Natural killer cell treated with Interleukin-12 subunit alpha and Interleukin-12 subunit beta and Interleukin-15 and Interleukin-18, amount 100 ng/mL, for 72 hours (primary cell): ENCODE results near the gene FAM53C. TPM values are rescaled to one million over a fixed set of nuclear protein-coding genes. Genes with fewer than 3 reads are reported as not detected.

Experiments used
- ATAC-seq, 2 donors: fragments of 150-1000 bp; cut with Tn5 transposase in 1 of 2; sonication (Bioruptor Pico), chemical (Tn5 transposase) in 1 of 2; 2 replicates each; pipeline ENCODE4 v1.10.0; 2021
- DNase-seq: peaks from one replicate; pipeline ENCODE4 v3.0.0; 2022; ENCODE audit warnings: low spot score
- H3K27ac Mint-ChIP-seq, 2 donors: 1 replicate in 1 of 2; 2 replicates in 1 of 2; pipeline ENCODE4 v1.8.0; 2022; ENCODE audit warnings: mixed read lengths in 2 of 2, mild to moderate bottlenecking in 1 of 2, moderate library complexity in 1 of 2
- H3K27me3 Mint-ChIP-seq, 2 donors: 1 replicate in 1 of 2; 2 replicates in 1 of 2; pipeline ENCODE4 v1.8.0; 2022; ENCODE audit warnings: mixed read lengths in 2 of 2
- H3K36me3 Mint-ChIP-seq: one replicate; pipeline ENCODE4 v1.8.0; 2022; ENCODE audit warnings: mixed read lengths
- H3K4me1 Mint-ChIP-seq, 2 donors: 1 replicate in 1 of 2; 2 replicates in 1 of 2; pipeline ENCODE4 v1.8.0; 2022; ENCODE audit warnings: low read depth in 2 of 2, mixed read lengths in 2 of 2, mild to moderate bottlenecking in 1 of 2
- H3K4me3 Mint-ChIP-seq: one replicate; pipeline ENCODE4 v1.8.0; 2022; ENCODE audit warnings: mixed read lengths
- H3K9me3 Mint-ChIP-seq: 2 replicates; pipeline ENCODE4 v1.8.0; 2022; ENCODE audit warnings: mixed read lengths
- total RNA-seq, 2 donors: library from RNA; stranded (reverse); gene quantifications; one replicate each; pipeline ENCODE4 v1.2.3, GENCODE V29; 2022

The FAM53C gene
- total RNA-seq, 2 donors from 2014 or later = 28.8 to 30.6 TPM

- ATAC-seq (no peak), DNase-seq (no peak)
- peaks cover 30 to 41% of the 10 kb centered on the region in 2 donors for H3K4me1 Mint-ChIP-seq
- H3K36me3 Mint-ChIP-seq = no peaks in the 10 kb centered on the region
- no peaks in the 10 kb centered on the region for H3K27me3 Mint-ChIP-seq
- H3K4me3 Mint-ChIP-seq = peak overlapping the region; percentile 87
- no peaks in the 10 kb centered on the region for H3K9me3 Mint-ChIP-seq
- H3K27ac Mint-ChIP-seq = peak overlapping the region; percentile 98
These were observed 1.0 kb downstream of the FAM53C start for GRCh38 chr5:138339091-138339456.

GRCh38 chr5:138339464-138339863 is 1.4 kb downstream of the FAM53C start:
- no peak for ATAC-seq

DNA sequence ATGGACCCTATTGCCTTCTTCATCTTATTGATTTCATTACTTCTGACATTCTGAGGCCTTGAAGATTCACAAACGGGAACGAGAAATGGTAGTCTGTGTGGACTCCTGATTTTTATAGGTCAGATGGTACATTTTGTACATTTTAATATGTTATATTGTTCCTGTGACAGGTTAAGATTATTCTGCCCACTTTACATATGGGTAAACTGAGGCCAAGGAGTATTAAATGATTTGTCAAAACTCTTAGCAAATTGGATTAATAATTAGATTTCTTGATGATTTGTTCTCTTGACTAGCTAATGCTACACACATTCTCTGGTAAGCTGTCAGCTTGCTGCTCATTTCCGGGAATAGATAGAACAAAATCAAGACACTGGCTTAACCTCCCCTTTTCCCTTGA is 1.9 kb downstream of the FAM53C start:
- peaks cover 30 to 39% of the 10 kb centered on the region in 2 donors for H3K4me1 Mint-ChIP-seq
- peak overlapping the region; percentile 98 for H3K27ac Mint-ChIP-seq
- no peaks in the 10 kb centered on the region for H3K9me3 Mint-ChIP-seq
- no peaks in the 10 kb centered on the region for H3K27me3 Mint-ChIP-seq
- ATAC-seq (no peak), DNase-seq (no peak)
- H3K36me3 Mint-ChIP-seq = no peaks in the 10 kb centered on the region
- H3K4me3 Mint-ChIP-seq = peak overlapping the region; percentile 87

More at GRCh38 chr5:138339464-138339863, 1.4 kb downstream of the FAM53C start:
- Mint-ChIP-seq H3K36me3 (no peaks in the 10 kb centered on the region), H3K27ac (peak overlapping the region; percentile 98), H3K9me3 (no peaks in the 10 kb centered on the region), H3K4me3 (peak overlapping the region; percentile 87), H3K27me3 (no peaks in the 10 kb centered on the region), H3K4me1 (peaks cover 30 to 41% of the 10 kb centered on the region in 2 donors)
- DNase-seq = no peak

GRCh38 chr5:138344887-138345622 is 7.0 kb downstream of the FAM53C start:
- H3K4me1 Mint-ChIP-seq = peaks cover 10 to 13% of the 10 kb centered on the region in 2 donors
- DNase-seq = no peak
- no peaks in the 10 kb centered on the region for H3K27me3 Mint-ChIP-seq
- H3K4me3 Mint-ChIP-seq = no peak overlapping the region
- peaks cover 5% of the 10 kb centered on the region for H3K36me3 Mint-ChIP-seq
- H3K9me3 Mint-ChIP-seq = no peaks in the 10 kb centered on the region
- ATAC-seq = peak in 1 of 2 donors; percentile 30
- H3K27ac Mint-ChIP-seq = no peak overlapping the region

DNA sequence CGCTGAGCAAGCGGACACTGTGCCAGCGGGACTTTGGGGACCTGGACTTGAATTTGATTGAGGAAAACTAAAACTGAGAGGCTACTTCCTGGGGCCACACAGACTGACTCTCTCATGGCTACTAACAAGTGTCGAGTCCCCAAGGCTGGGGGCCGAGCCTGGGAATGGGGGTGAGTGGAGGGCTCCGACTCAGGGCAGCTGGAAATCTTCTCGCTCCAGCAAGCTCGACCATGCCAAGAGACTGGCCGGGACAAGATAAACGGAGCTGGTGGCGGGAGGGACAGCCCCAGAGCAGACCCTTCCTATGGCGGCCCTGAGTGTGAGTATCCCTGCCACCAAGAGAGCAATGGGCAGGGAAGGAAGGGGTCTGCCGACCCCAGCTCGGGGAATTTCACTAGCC is 8.8 kb downstream of the FAM53C start:
- Mint-ChIP-seq H3K4me3 (no peak overlapping the region), H3K9me3 (peaks cover 3% of the 10 kb centered on the region), H3K4me1 (peaks cover 10 to 17% of the 10 kb centered on the region in 2 donors), H3K36me3 (peaks cover 5% of the 10 kb centered on the region), H3K27ac (no peak overlapping the region), H3K27me3 (no peaks in the 10 kb centered on the region)
- no peak for DNase-seq
- ATAC-seq = no peak

- peak overlapping the region in 1 of 2 donors; percentile 0 for H3K27ac Mint-ChIP-seq
- H3K36me3 Mint-ChIP-seq = peaks cover 11% of the 10 kb centered on the region
- ATAC-seq (no peak), DNase-seq (no peak)
- H3K4me3 Mint-ChIP-seq = no peak overlapping the region
- H3K4me1 Mint-ChIP-seq = peaks cover 29 to 38% of the 10 kb centered on the region in 2 donors
- no peaks in the 10 kb centered on the region for H3K27me3 Mint-ChIP-seq
- peaks cover 5% of the 10 kb centered on the region for H3K9me3 Mint-ChIP-seq
These were observed 11.9 kb downstream of the FAM53C start for GRCh38 chr5:138349852-138350562.

GRCh38 chr5:138350563-138350890 is 12.5 kb downstream of the FAM53C start:
- Mint-ChIP-seq H3K4me1 (peaks cover 34 to 43% of the 10 kb centered on the region in 2 donors), H3K27me3 (no peaks in the 10 kb centered on the region), H3K27ac (peak overlapping the region in 1 of 2 donors; percentile 0), H3K9me3 (peaks cover 5% of the 10 kb centered on the region), H3K4me3 (no peak overlapping the region), H3K36me3 (peaks cover 11% of the 10 kb centered on the region)
- ATAC-seq (no peak), DNase-seq (no peak)

- DNase-seq (no peak), ATAC-seq (no peak)
- peak overlapping the region in 1 of 2 donors; percentile 0 for H3K27ac Mint-ChIP-seq
- H3K4me1 Mint-ChIP-seq = peaks cover 36 to 46% of the 10 kb centered on the region in 2 donors
- no peak overlapping the region for H3K4me3 Mint-ChIP-seq
- H3K27me3 Mint-ChIP-seq = no peaks in the 10 kb centered on the region
- H3K36me3 Mint-ChIP-seq = peaks cover 11% of the 10 kb centered on the region
- H3K9me3 Mint-ChIP-seq = peaks cover 5% of the 10 kb centered on the region
These were observed 13.0 kb downstream of the FAM53C start for GRCh38 chr5:138351056-138351455.

DNA sequence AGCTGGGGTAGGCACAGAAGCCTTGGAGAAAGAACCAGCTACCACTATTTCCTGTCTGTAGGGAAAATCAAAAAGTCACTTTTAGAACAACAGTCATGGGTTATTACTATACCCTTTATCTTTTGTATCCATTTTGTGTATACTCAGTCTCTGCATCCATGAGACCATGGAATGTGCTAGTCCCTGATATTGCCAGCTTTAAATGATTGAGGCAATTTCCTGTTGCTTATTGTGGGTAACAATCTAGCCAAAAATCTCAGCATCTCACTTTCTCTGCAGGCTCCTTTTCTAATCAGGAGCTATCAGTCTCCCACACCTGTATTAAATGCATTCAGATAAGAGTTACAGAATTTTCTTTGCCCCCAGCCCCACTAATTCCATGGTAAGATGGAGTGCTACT is 13.5 kb downstream of the FAM53C start:
- peaks cover 36 to 46% of the 10 kb centered on the region in 2 donors for H3K4me1 Mint-ChIP-seq
- H3K36me3 Mint-ChIP-seq = peaks cover 11% of the 10 kb centered on the region
- no peaks in the 10 kb centered on the region for H3K27me3 Mint-ChIP-seq
- H3K9me3 Mint-ChIP-seq = peaks cover 5% of the 10 kb centered on the region
- peak overlapping the region; percentile 27 to 78 for H3K27ac Mint-ChIP-seq
- DNase-seq = no peak
- peak overlapping the region; percentile 79 for H3K4me3 Mint-ChIP-seq
- ATAC-seq = no peak

GRCh38 chr5:138352071-138352721 is 14.1 kb downstream of the FAM53C start, which contains the start of gene KDM3B:
Gene KDM3B (plus strand): TSS chr5:138352685. CDS start chr5:138352796, 111 bp downstream.
- Mint-ChIP-seq H3K27ac (peak within 1 kb of the TSS; percentile 85 to 96), H3K4me3 (peak within 1 kb of the TSS; percentile 99), H3K27me3 (no peaks in the 10 kb centered on the region), H3K36me3 (peaks cover 11% of the 10 kb centered on the region), H3K9me3 (peaks cover 5% of the 10 kb centered on the region), H3K4me1 (peaks cover 36 to 46% of the 10 kb centered on the region in 2 donors)
- ATAC-seq = peak; percentile 95 to 96
- DNase-seq = peak; percentile 93

GRCh38 chr5:138352722-138353559 is 14.9 kb downstream of the FAM53C start:
- DNase-seq (peak; percentile 81), ATAC-seq (peak; percentile 71 to 75)
- no peaks in the 10 kb centered on the region for H3K27me3 Mint-ChIP-seq
- H3K9me3 Mint-ChIP-seq = peaks cover 5% of the 10 kb centered on the region
- peaks cover 7% of the 10 kb centered on the region for H3K36me3 Mint-ChIP-seq
- peaks cover 36 to 46% of the 10 kb centered on the region in 2 donors for H3K4me1 Mint-ChIP-seq
- H3K27ac Mint-ChIP-seq = peak overlapping the region; percentile 85 to 96
- H3K4me3 Mint-ChIP-seq = peak overlapping the region; percentile 99

GRCh38 chr5:138353560-138354080 is 15.6 kb downstream of the FAM53C start:
- Mint-ChIP-seq H3K4me1 (peaks cover 36 to 46% of the 10 kb centered on the region in 2 donors), H3K36me3 (peaks cover 6% of the 10 kb centered on the region)
- DNase-seq = no peak

GRCh38 chr5:138354387-138354786 is 16.3 kb downstream of the FAM53C start:
- DNase-seq (no peak), ATAC-seq (no peak)
- peaks cover 36 to 46% of the 10 kb centered on the region in 2 donors for H3K4me1 Mint-ChIP-seq
- peak overlapping the region; percentile 99 for H3K4me3 Mint-ChIP-seq
- peaks cover 5% of the 10 kb centered on the region for H3K9me3 Mint-ChIP-seq
- H3K27me3 Mint-ChIP-seq = no peaks in the 10 kb centered on the region
- H3K27ac Mint-ChIP-seq = peak overlapping the region; percentile 85 to 96
- H3K36me3 Mint-ChIP-seq = peaks cover 6% of the 10 kb centered on the region

More at GRCh38 chr5:138353560-138354080, 15.6 kb downstream of the FAM53C start:
- ATAC-seq = no peak
- peak overlapping the region; percentile 99 for H3K4me3 Mint-ChIP-seq
- H3K27ac Mint-ChIP-seq = peak overlapping the region; percentile 85 to 96
- H3K27me3 Mint-ChIP-seq = no peaks in the 10 kb centered on the region
- H3K9me3 Mint-ChIP-seq = peaks cover 5% of the 10 kb centered on the region
